CD14-positive monocyte (primary cell): ENCODE measurements around the gene CFAP44. TPM values are rescaled to one million over a fixed set of nuclear protein-coding genes. Genes with fewer than 3 reads are reported as not detected.

Source experiments
- DNase-seq, 3 donors: peaks; one replicate each; pipeline ENCODE4 v3.0.0-alpha.2; 2011 to 2022
- H2AFZ ChIP-seq: 2 replicates; pipeline ENCODE4 v1.6.0; 2012; ENCODE audit warnings: mild to moderate bottlenecking, low read depth, low read length, inconsistent platforms; ENCODE audit not compliant: insufficient read depth, poor library complexity, severe bottlenecking
- H3K27ac ChIP-seq, 2 donors: 1 replicate in 1 of 2; 2 replicates in 1 of 2; pipeline ENCODE4 v1.5.1; 2012 to 2013; ENCODE audit warnings: low read length in 2 of 2, control low read depth in 1 of 2, inconsistent platforms in 1 of 2, low read depth in 1 of 2, mild to moderate bottlenecking in 1 of 2
- H3K27me3 ChIP-seq, 2 donors: one replicate each; pipeline versions ENCODE4 v1.6.0 to v1.6.1; 2011 to 2013; ENCODE audit warnings: low read length in 2 of 2; ENCODE audit not compliant: control insufficient read depth in 2 of 2, insufficient read depth in 2 of 2
- H3K36me3 ChIP-seq, 2 donors: replicated peaks in 1 of 2; 1 replicate in 1 of 2; 2 replicates in 1 of 2; pipeline versions ENCODE4 v1.5.1 to v1.6.1; 2012 to 2013; ENCODE audit warnings: low read length in 2 of 2, control low read depth in 1 of 2, inconsistent platforms in 1 of 2, mild to moderate bottlenecking in 1 of 2; ENCODE audit not compliant: insufficient read depth in 2 of 2, control insufficient read depth in 1 of 2
- H3K4me1 ChIP-seq, 2 donors: 1 replicate in 1 of 2; 2 replicates in 1 of 2; pipeline versions ENCODE4 v1.5.1 to v1.6.1; 2012 to 2013; ENCODE audit warnings: low read length in 2 of 2, control low read depth in 1 of 2, inconsistent platforms in 1 of 2, mild to moderate bottlenecking in 1 of 2, moderate library complexity in 1 of 2; ENCODE audit not compliant: insufficient read depth in 2 of 2, control insufficient read depth in 1 of 2
- H3K4me2 ChIP-seq: replicated peaks from 2 replicates; pipeline ENCODE3; 2012; ENCODE audit warnings: low read length, moderate library complexity, mild to moderate bottlenecking; ENCODE audit not compliant: poor library complexity, severe bottlenecking; ENCODE audit errors: extremely low read depth
- H3K4me3 ChIP-seq, 3 experiments: fragments of 200-600 bp in 1 of 3; sonication (generic) in 1 of 3; replicated peaks in 1 of 3; 1 replicate in 2 of 3; 2 replicates in 1 of 3; pipeline ENCODE4 v1.5.1; 2011 to 2013; ENCODE audit warnings: low read length in 3 of 3, mild to moderate bottlenecking in 3 of 3, control low read depth in 2 of 3, low read depth in 2 of 3, inconsistent platforms in 1 of 3, moderate library complexity in 1 of 3
- H3K79me2 ChIP-seq: 2 replicates; pipeline ENCODE4 v1.6.0; 2012; ENCODE audit warnings: mild to moderate bottlenecking, control low read depth, inconsistent platforms, low read length, moderate library complexity; ENCODE audit not compliant: insufficient read depth
- H3K9ac ChIP-seq: 2 replicates; pipeline ENCODE4 v1.6.0; 2017; ENCODE audit warnings: low read length, mild to moderate bottlenecking; ENCODE audit not compliant: insufficient read depth, poor library complexity, severe bottlenecking
- H3K9me3 ChIP-seq, 2 donors: replicated peaks in 1 of 2; 1 replicate in 1 of 2; 2 replicates in 1 of 2; pipeline versions ENCODE4 v1.5.1 to v1.6.1; 2012 to 2013; ENCODE audit warnings: low read length in 2 of 2, control low read depth in 1 of 2; ENCODE audit not compliant: control insufficient read depth in 1 of 2, insufficient read depth in 1 of 2
- H4K20me1 ChIP-seq: 2 replicates; pipeline ENCODE4 v1.6.0; 2012; ENCODE audit warnings: mild to moderate bottlenecking, low read length, control low read depth, moderate library complexity; ENCODE audit not compliant: insufficient read depth
- H3K27ac Mint-ChIP-seq, 7 donors: one replicate each; pipeline ENCODE4 v1.8.0; 2020; ENCODE audit warnings: mild to moderate bottlenecking in 7 of 7, mixed read lengths in 7 of 7, moderate library complexity in 6 of 7, inconsistent platforms in 2 of 7
- H3K27me3 Mint-ChIP-seq, 3 donors: one replicate each; pipeline ENCODE4 v1.8.0; 2021 to 2022; ENCODE audit warnings: low read depth in 3 of 3, mild to moderate bottlenecking in 3 of 3, mixed read lengths in 3 of 3, moderate library complexity in 3 of 3, inconsistent platforms in 1 of 3
- H3K36me3 Mint-ChIP-seq, 2 donors: one replicate each; pipeline ENCODE4 v1.8.0; 2020; ENCODE audit warnings: mixed read lengths in 2 of 2, inconsistent platforms in 1 of 2, mild to moderate bottlenecking in 1 of 2
- H3K4me1 Mint-ChIP-seq: one replicate; pipeline ENCODE4 v1.8.0; 2020; ENCODE audit warnings: mild to moderate bottlenecking, mixed read lengths
- H3K4me3 Mint-ChIP-seq, 2 donors: one replicate each; pipeline ENCODE4 v1.8.0; 2020; ENCODE audit warnings: mild to moderate bottlenecking in 2 of 2, mixed read lengths in 2 of 2, moderate library complexity in 1 of 2
- H3K9me3 Mint-ChIP-seq, 7 donors: one replicate each; pipeline ENCODE4 v1.8.0; 2020 to 2022; ENCODE audit warnings: mixed read lengths in 7 of 7, mild to moderate bottlenecking in 6 of 7, moderate library complexity in 6 of 7, inconsistent platforms in 2 of 7
- CTCF ChIP-seq: fragments of 200-600 bp; IDR thresholded peaks from one replicate; pipeline ENCODE4 v1.8.0; 2022; ENCODE audit warnings: antibody characterized with exemption, mild to moderate bottlenecking
- WGBS: methylation state at CpG from one replicate; pipeline ENCODE4 v1.1.5; 2013; ENCODE audit warnings: missing lambda C conversion rate; ENCODE audit not compliant: insufficient coverage; 5-methylcytosine and 5-hydroxymethylcytosine counted together
- intact Hi-C, 2 donors: fragments of 100-400 bp; cut with micrococcal nuclease; formaldehyde crosslinking; loops; one replicate each; pipeline versions ENCODE4 v1.15.0 to v1.15.1; 2023
- polyA plus RNA-seq, 3 donors: library from polyadenylated mRNA; depleted of rRNA in 1 of 3; unstranded in 2 of 3; stranded (reverse) in 1 of 3; fragments of 300-500 nt in 2 of 3; fragments of >200 nt in 1 of 3; fragmentation: Illumina TruSeq in 2 of 3; gene quantifications; 1 replicate in 2 of 3; 2 replicates in 1 of 3; pipeline ENCODE4 v1.2.3, GENCODE V29; 2012 to 2021

The CFAP44 gene
- polyA plus RNA-seq, 3 donors = 0.08 to 2.1 TPM; not detected in 1

GRCh38 chr3:113485161-113485609 lies 43.9 kb upstream of the CFAP44 start:
- H3K27me3 ChIP-seq = no peaks in the 10 kb centered on the region

GRCh38 chr3:113468539-113468938 lies 27.2 kb upstream of the CFAP44 start:
- H3K9me3 ChIP-seq = no peaks in the 10 kb centered on the region
- H3K4me1 ChIP-seq = no peaks in the 10 kb centered on the region
- no peak overlapping the region for H2AFZ ChIP-seq
- no peak overlapping the region for H3K4me3 ChIP-seq
- Mint-ChIP-seq H3K27ac (no peak overlapping the region), H3K4me1 (no peaks in the 10 kb centered on the region), H3K9me3 (peaks cover 4 to 19% (median 8%) of the 10 kb centered on the region in 7 donors), H3K36me3 (peaks cover 30 to 54% of the 10 kb centered on the region in 2 donors), H3K4me3 (no peak overlapping the region), H3K27me3 (no peaks in the 10 kb centered on the region)
- H3K27me3 ChIP-seq = no peaks in the 10 kb centered on the region
- H3K4me2 ChIP-seq = no peak overlapping the region
- no peak overlapping the region for H3K27ac ChIP-seq
- DNase-seq = no peak
- 92% methylated on average over 2 of the region's 2 CpGs for WGBS
- TF ChIP-seq CTCF = no peak
- no peaks in the 10 kb centered on the region for H4K20me1 ChIP-seq
- no peak overlapping the region for H3K9ac ChIP-seq
- H3K79me2 ChIP-seq = no peaks in the 10 kb centered on the region
- intact Hi-C loops = no loop called here
- peaks cover 15 to 34% of the 10 kb centered on the region in 2 donors for H3K36me3 ChIP-seq

More at GRCh38 chr3:113485161-113485609, 43.9 kb upstream of the CFAP44 start:
- Mint-ChIP-seq H3K4me1 (no peaks in the 10 kb centered on the region), H3K9me3 (peaks cover 0 to 9% (median 2%) of the 10 kb centered on the region in 7 donors), H3K36me3 (peaks cover 17 to 37% of the 10 kb centered on the region in 2 donors), H3K27ac (peak overlapping the region in 1 of 7 donors; percentile 35), H3K27me3 (no peaks in the 10 kb centered on the region), H3K4me3 (no peak overlapping the region)
- no peak for DNase-seq
- Histone ChIP-seq H3K4me1 (no peaks in the 10 kb centered on the region), H3K79me2 (no peaks in the 10 kb centered on the region), H3K4me3 (no peak overlapping the region), H2AFZ (no peak overlapping the region), H3K9me3 (no peaks in the 10 kb centered on the region), H4K20me1 (no peaks in the 10 kb centered on the region), H3K4me2 (no peak overlapping the region), H3K36me3 (peaks cover 7 to 12% of the 10 kb centered on the region in 2 donors), H3K9ac (no peak overlapping the region), H3K27ac (no peak overlapping the region)
- 90% methylated on average over 7 of the region's 8 CpGs for WGBS
- intact Hi-C loops = no loop called here
- no peak for TF ChIP-seq CTCF
